B cell (primary cell): Measurements from ENCODE around the gene ITGB2. TPM values are rescaled to one million over a fixed set of nuclear protein-coding genes. Genes with fewer than 3 reads are reported as not detected.

ENCODE experiments used
- ATAC-seq: fragments of 200-7000 bp; cut with Tn5 transposase; one replicate; pipeline ENCODE4 v1.10.0; 2021; ENCODE audit warnings: low read depth, mild to moderate bottlenecking, moderate number of reproducible peaks, moderate library complexity
- CTCF ChIA-PET: fragments of 350-600 bp; sonication (Branson Sonifier 250); formaldehyde crosslinking; loops from one replicate; lab custom pipeline; 2021; ENCODE audit warnings: antibody characterized with exemption, inconsistent platforms; lab: Charles Lee
- POLR2A ChIA-PET: fragments of 350-600 bp; sonication (Branson Sonifier 250); formaldehyde crosslinking; loops from one replicate; lab custom pipeline; 2021; ENCODE audit warnings: antibody characterized with exemption; lab: Charles Lee
- DNase-seq: peaks from one replicate; pipeline ENCODE4 v3.0.0; 2013
- H2AFZ ChIP-seq: 2 replicates; pipeline ENCODE4 v1.6.1; 2012; ENCODE audit warnings: mild to moderate bottlenecking, low read depth, low read length; ENCODE audit not compliant: insufficient read depth, poor library complexity, severe bottlenecking
- H3K27ac ChIP-seq, 2 donors: 1 replicate in 1 of 2; 2 replicates in 1 of 2; pipeline ENCODE4 v1.5.1; 2012 to 2013; ENCODE audit warnings: low read length in 2 of 2, mild to moderate bottlenecking in 2 of 2, moderate library complexity in 1 of 2
- H3K27me3 ChIP-seq, 4 experiments: fragments of 200-600 bp in 1 of 4; sonication (generic) in 1 of 4; replicated peaks in 1 of 4; 1 replicate in 2 of 4; 2 replicates in 2 of 4; pipeline versions ENCODE4 v1.6.1 to v1.7.0; 2013 to 2016; ENCODE audit warnings: low read length in 3 of 4, mild to moderate bottlenecking in 2 of 4, mixed read lengths in 1 of 4, moderate library complexity in 1 of 4; ENCODE audit not compliant: insufficient read depth in 4 of 4, control insufficient read depth in 3 of 4; ENCODE audit errors: control extremely low read depth in 1 of 4
- H3K36me3 ChIP-seq, 2 experiments: replicated peaks in 1 of 2; 1 replicate in 1 of 2; 2 replicates in 1 of 2; pipeline versions ENCODE4 v1.6.1 to v1.7.1; 2013; ENCODE audit warnings: low read length in 1 of 2; ENCODE audit not compliant: insufficient read depth in 2 of 2, control insufficient read depth in 1 of 2; ENCODE audit errors: control extremely low read depth in 1 of 2, extremely low read depth in 1 of 2
- H3K4me1 ChIP-seq, 2 donors: fragments of 200-600 bp in 1 of 2; sonication (generic) in 1 of 2; 1 replicate in 1 of 2; 2 replicates in 1 of 2; pipeline versions ENCODE4 v1.5.1 to v1.6.1; 2013 to 2017; ENCODE audit warnings: low read length in 2 of 2; ENCODE audit not compliant: control insufficient read depth in 2 of 2, insufficient read depth in 2 of 2
- H3K4me2 ChIP-seq: replicated peaks from 2 replicates; pipeline ENCODE3; 2012; ENCODE audit warnings: mild to moderate bottlenecking, low read depth, low read length; ENCODE audit not compliant: poor library complexity, severe bottlenecking
- H3K4me3 ChIP-seq, 5 experiments: fragments of 200-600 bp in 1 of 5; sonication (generic) in 1 of 5; 1 replicate in 3 of 5; 2 replicates in 2 of 5; pipeline versions ENCODE4 v1.5.1 to v1.7.0; 2011 to 2016; ENCODE audit warnings: low read length in 4 of 5, mild to moderate bottlenecking in 4 of 5, low read depth in 2 of 5, control low read depth in 1 of 5, moderate library complexity in 1 of 5; ENCODE audit not compliant: insufficient read depth in 1 of 5; ENCODE audit errors: control extremely low read depth in 1 of 5, extremely low read depth in 1 of 5
- H3K79me2 ChIP-seq: fragments of 200-600 bp; sonication (generic); one replicate; pipeline ENCODE4 v1.6.0; 2016; ENCODE audit warnings: low read length; ENCODE audit not compliant: control insufficient read depth, insufficient read depth
- H3K9ac ChIP-seq: fragments of 200-600 bp; sonication (generic); 2 replicates; pipeline ENCODE4 v1.6.1; 2017; ENCODE audit warnings: mild to moderate bottlenecking, low read length, moderate library complexity
- H3K9me3 ChIP-seq, 3 donors: one replicate each; pipeline versions ENCODE4 v1.6.1 to v1.7.1; 2013; ENCODE audit warnings: low read length in 2 of 3; ENCODE audit not compliant: control insufficient read depth in 2 of 3, insufficient read depth in 1 of 3; ENCODE audit errors: control extremely low read depth in 1 of 3
- H4K20me1 ChIP-seq: 2 replicates; pipeline ENCODE4 v1.6.0; 2012; ENCODE audit warnings: mild to moderate bottlenecking, low read length; ENCODE audit not compliant: insufficient read depth, control insufficient read depth, poor library complexity, severe bottlenecking
- H3K27ac Mint-ChIP-seq: one replicate; pipeline ENCODE4 v1.8.0; 2021; ENCODE audit warnings: mixed read lengths
- H3K27me3 Mint-ChIP-seq: one replicate; pipeline ENCODE4 v1.8.0; 2021; ENCODE audit warnings: mixed read lengths
- H3K4me1 Mint-ChIP-seq: one replicate; pipeline ENCODE4 v1.8.0; 2021; ENCODE audit warnings: mixed read lengths
- H3K4me3 Mint-ChIP-seq: one replicate; pipeline ENCODE4 v1.8.0; 2021; ENCODE audit warnings: mixed read lengths
- H3K9me3 Mint-ChIP-seq: one replicate; pipeline ENCODE4 v1.8.0; 2022; ENCODE audit warnings: mixed read lengths; ENCODE audit not compliant: insufficient read depth
- EZH2 ChIP-seq: IDR thresholded peaks from 2 replicates; pipeline ENCODE4 v1.6.1; 2012; ENCODE audit warnings: borderline replicate concordance, low read depth, mild to moderate bottlenecking, moderate library complexity, low read length; ENCODE audit not compliant: insufficient read depth, poor library complexity, severe bottlenecking
- WGBS: methylation state at CpG from one replicate; pipeline ENCODE4 v1.1.5; 2013; ENCODE audit warnings: missing lambda C conversion rate; ENCODE audit not compliant: insufficient coverage; 5-methylcytosine and 5-hydroxymethylcytosine counted together
- intact Hi-C: fragments of 100-400 bp; cut with micrococcal nuclease; formaldehyde crosslinking; loops from one replicate; pipeline ENCODE4 v1.10.0; 2022
- polyA plus RNA-seq: library from polyadenylated mRNA; depleted of rRNA; stranded (reverse); fragments of >200 nt; gene quantifications from 2 replicates; pipeline ENCODE4 v1.2.3, GENCODE V29; 2012
- total RNA-seq, 2 donors: library from RNA; stranded (reverse); fragments of 120-200 nt in 1 of 2; gene quantifications; 1 replicate in 1 of 2; 2 replicates in 1 of 2; pipeline versions ENCODE4 v1.2.3 to v1.2.4, GENCODE V29; 2013 to 2022
- TF ChIP-seq, protein P1 (sequence below): fragments of 200-600 bp; IDR thresholded peaks from one replicate; pipeline ENCODE4 v1.8.0; 2022; ENCODE audit warnings: antibody characterized with exemption, mild to moderate bottlenecking

The ITGB2 gene
- total and polyA plus RNA-seq, 2 donors (not counting 1 experiment from before 2014, with no cell fraction given) = 102 to 368 TPM

DNA sequence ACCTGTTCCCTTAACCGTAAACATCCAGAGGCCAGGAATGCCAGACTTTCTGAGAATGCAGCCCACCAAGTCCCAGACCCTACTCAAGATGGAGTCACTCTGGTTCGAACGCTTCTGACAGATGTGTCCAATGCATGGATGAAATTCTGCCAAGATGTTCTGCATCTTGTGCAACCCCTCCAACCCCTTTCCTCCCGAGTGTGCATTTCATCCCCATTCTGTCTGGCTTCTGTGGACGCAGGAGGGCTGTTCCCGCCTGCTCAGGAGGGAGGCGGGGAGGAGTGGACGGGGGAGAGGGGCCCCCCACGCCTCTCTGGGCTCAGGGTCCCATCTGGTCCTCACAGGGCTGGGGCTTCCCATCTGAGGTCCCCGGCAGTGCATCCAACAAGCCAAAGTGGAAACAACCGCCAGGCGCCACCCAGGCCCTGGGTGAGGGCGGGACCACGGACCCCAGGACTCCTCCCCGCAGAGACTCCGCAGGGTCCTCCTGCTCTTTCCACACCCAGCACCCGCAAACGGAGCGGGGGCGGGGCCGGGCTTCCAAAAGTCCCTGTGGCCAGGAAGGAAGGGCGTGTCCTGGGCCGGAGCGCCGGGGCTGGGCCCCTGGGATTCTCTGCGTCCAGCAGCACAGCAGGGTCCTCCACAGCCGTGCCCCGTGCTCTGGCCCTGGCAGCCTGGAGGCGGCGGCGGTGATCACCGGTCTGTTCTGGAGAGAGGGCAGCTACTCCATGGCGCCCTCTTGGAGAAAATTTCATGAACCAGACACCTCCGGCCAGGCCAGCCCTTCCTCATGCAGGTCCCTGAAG lies 75.1 kb downstream of the ITGB2 start:
- Mint-ChIP-seq H3K27ac (no peak overlapping the region), H3K9me3 (no peaks in the 10 kb centered on the region), H3K27me3 (peaks cover 25% of the 10 kb centered on the region), H3K4me3 (peak overlapping the region; percentile 69), H3K4me1 (peaks cover 18% of the 10 kb centered on the region)
- intact Hi-C loops = no loop called here
- ChIA-PET POLR2A (no interaction called here), CTCF (interaction anchor here (0.7 to 2.7 kb wide), 3 partner anchors 28 to 181 kb away, joined by 3 to 12 read pairs (median 4); partner anchors contain the start of gene PTTG1IP)
- Histone ChIP-seq H3K79me2 (no peaks in the 10 kb centered on the region), H3K4me2 (peak overlapping the region; percentile 95), H3K9ac (peak overlapping the region; percentile 68), H4K20me1 (no peaks in the 10 kb centered on the region), H3K9me3 (no peaks in the 10 kb centered on the region), H3K27ac (peak overlapping the region in 1 of 2 donors; percentile 9), H3K36me3 (peaks cover 0 to 20% of the 10 kb centered on the region in 2 experiments), H3K27me3 (peaks cover 0 to 16% (median 2%) of the 10 kb centered on the region in 4 experiments), H2AFZ (peak overlapping the region; percentile 65), H3K4me1 (peaks cover 16 to 17% of the 10 kb centered on the region in 2 donors), H3K4me3 (peak overlapping the region in 4 of 5 experiments; percentile 29 to 52 (median 46))
- TF ChIP-seq, protein P1, sequence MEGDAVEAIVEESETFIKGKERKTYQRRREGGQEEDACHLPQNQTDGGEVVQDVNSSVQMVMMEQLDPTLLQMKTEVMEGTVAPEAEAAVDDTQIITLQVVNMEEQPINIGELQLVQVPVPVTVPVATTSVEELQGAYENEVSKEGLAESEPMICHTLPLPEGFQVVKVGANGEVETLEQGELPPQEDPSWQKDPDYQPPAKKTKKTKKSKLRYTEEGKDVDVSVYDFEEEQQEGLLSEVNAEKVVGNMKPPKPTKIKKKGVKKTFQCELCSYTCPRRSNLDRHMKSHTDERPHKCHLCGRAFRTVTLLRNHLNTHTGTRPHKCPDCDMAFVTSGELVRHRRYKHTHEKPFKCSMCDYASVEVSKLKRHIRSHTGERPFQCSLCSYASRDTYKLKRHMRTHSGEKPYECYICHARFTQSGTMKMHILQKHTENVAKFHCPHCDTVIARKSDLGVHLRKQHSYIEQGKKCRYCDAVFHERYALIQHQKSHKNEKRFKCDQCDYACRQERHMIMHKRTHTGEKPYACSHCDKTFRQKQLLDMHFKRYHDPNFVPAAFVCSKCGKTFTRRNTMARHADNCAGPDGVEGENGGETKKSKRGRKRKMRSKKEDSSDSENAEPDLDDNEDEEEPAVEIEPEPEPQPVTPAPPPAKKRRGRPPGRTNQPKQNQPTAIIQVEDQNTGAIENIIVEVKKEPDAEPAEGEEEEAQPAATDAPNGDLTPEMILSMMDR = peak; percentile 31
- TF ChIP-seq EZH2 = no peak
- 11% methylated on average over 32 of the region's 34 CpGs for WGBS
- ATAC-seq (peak; percentile 52), DNase-seq (peak; percentile 67)

DNA sequence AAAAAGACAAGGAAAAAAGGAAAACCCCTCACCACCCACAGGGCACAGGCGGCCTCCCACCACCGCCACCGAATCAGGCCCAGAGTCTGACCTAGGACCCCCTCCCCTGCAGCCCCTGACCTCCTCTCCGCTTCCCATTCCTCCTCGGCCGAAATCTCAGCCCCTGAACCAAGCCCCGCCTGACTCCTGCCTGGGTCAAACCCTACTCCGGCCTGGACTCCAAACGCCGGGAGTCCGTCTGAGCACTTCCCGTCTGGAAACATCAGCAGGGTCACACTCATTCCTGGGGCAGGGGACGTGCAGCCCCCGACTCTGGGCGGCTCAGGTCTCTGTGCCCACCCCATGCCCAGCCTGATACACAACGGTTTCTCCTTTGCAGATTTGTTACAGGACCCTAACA lies 76.4 kb downstream of the ITGB2 start:
- peaks cover 18% of the 10 kb centered on the region for H3K4me1 Mint-ChIP-seq
- DNase-seq = no peak
- peaks cover 0 to 16% (median 2%) of the 10 kb centered on the region in 4 experiments for H3K27me3 ChIP-seq
- H3K9ac ChIP-seq = no peak overlapping the region
- peaks cover 0 to 6% of the 10 kb centered on the region in 2 experiments for H3K36me3 ChIP-seq
- no peaks in the 10 kb centered on the region for H3K9me3 ChIP-seq
- no peaks in the 10 kb centered on the region for H4K20me1 ChIP-seq
- H2AFZ ChIP-seq = no peak overlapping the region
- no peak overlapping the region for H3K4me2 ChIP-seq
- ChIA-PET POLR2A (no interaction called here), CTCF (no interaction called here)
- no peaks in the 10 kb centered on the region for H3K79me2 ChIP-seq
- peaks cover 32% of the 10 kb centered on the region for H3K27me3 Mint-ChIP-seq
- peaks cover 16 to 17% of the 10 kb centered on the region in 2 donors for H3K4me1 ChIP-seq
- H3K4me3 ChIP-seq = no peak overlapping the region
- no peak for ATAC-seq
- TF ChIP-seq, protein P1 = no peak
- no peak for TF ChIP-seq EZH2
- 93% methylated on average over 16 of the region's 16 CpGs for WGBS
- H3K27ac Mint-ChIP-seq = no peak overlapping the region
- no peaks in the 10 kb centered on the region for H3K9me3 Mint-ChIP-seq
- intact Hi-C loops = no loop called here
- no peak overlapping the region for H3K27ac ChIP-seq
- H3K4me3 Mint-ChIP-seq = no peak overlapping the region
